Hypothalamus (tissue), 51 donors: ENCODE measurements around the gene KCTD6.

Experiments used
- DNase-seq, 51 donors: peaks; one replicate each; lab custom pipeline; 2025; lab: John Stamatoyannopoulos, UW

Gene KCTD6

GRCh38 chr3:58491506-58492402 is at the start of gene KCTD6:
Gene KCTD6, plus strand, starts transcription at chr3:58492096. Its CDS starts 6,660 bp downstream, at chr3:58498756.
- peak in 50 of 51 donors; percentile 37 to 94 (median 81) for DNase-seq

- no peak for DNase-seq
Observed at GRCh38 chr3:58452176-58452575, 39.7 kb upstream of the KCTD6 start.

- DNase-seq, result no peak
Observed at GRCh38 chr3:58459160-58459559, 32.7 kb upstream of the KCTD6 start.

- no peak for DNase-seq
Observed at GRCh38 chr3:58462829-58463180, 29.1 kb upstream of the KCTD6 start.

- DNase-seq, result peak in 39 of 51 donors; percentile 5 to 72 (median 35)
Observed at GRCh38 chr3:58463181-58463941, 28.5 kb upstream of the KCTD6 start.

GRCh38 chr3:58463942-58464271 is 28.0 kb upstream of the KCTD6 start:
- DNase-seq, result no peak

GRCh38 chr3:58464866-58465265 is 27.0 kb upstream of the KCTD6 start:
- no peak for DNase-seq

GRCh38 chr3:58466899-58467563 is 24.9 kb upstream of the KCTD6 start:
- no peak for DNase-seq

GRCh38 chr3:58469096-58469495 is 22.8 kb upstream of the KCTD6 start:
- no peak for DNase-seq

- no peak for DNase-seq
Observed at GRCh38 chr3:58470363-58471024, 21.4 kb upstream of the KCTD6 start.

GRCh38 chr3:58471025-58471887 is 20.6 kb upstream of the KCTD6 start:
- peak in 1 of 51 donors; percentile 11 for DNase-seq

GRCh38 chr3:58473275-58473674 is 18.6 kb upstream of the KCTD6 start:
- DNase-seq, result no peak

- no peak for DNase-seq
Observed at GRCh38 chr3:58474348-58474911, 17.5 kb upstream of the KCTD6 start.

GRCh38 chr3:58474967-58475578 is 16.8 kb upstream of the KCTD6 start:
- no peak for DNase-seq

GRCh38 chr3:58478781-58479180 is 13.1 kb upstream of the KCTD6 start:
- no peak for DNase-seq

GRCh38 chr3:58480309-58480708 is 11.6 kb upstream of the KCTD6 start:
- no peak for DNase-seq

- DNase-seq, result no peak
Observed at GRCh38 chr3:58482917-58483636, 8.8 kb upstream of the KCTD6 start.

- peak in 1 of 51 donors; percentile 19 for DNase-seq
Observed at GRCh38 chr3:58484045-58484721, 7.7 kb upstream of the KCTD6 start.
